HepG2 (cell line): Measurements from ENCODE around the gene GPC6. TPM values are rescaled to one million over a fixed set of nuclear protein-coding genes. Genes with fewer than 3 reads are reported as not detected.

Source experiments
- ATAC-seq: fragments of 200-7000 bp; cut with Tn5 transposase; 3 replicates; pipeline ENCODE4 v1.9.1; 2020; ENCODE audit warnings: mild to moderate bottlenecking, moderate library complexity
- BruUV-seq: library from RNA; stranded (reverse); fragments of 400-500 nt; replicated peaks from 2 replicates; lab custom pipeline; 2021; lab: Mats Ljungman, UMichigan
- CTCF ChIA-PET: fragments of 300-600 bp; formaldehyde crosslinking; extraction: SDS; loops from one replicate; lab custom pipeline; 2021; ENCODE audit warnings: low total read pairs, inconsistent platforms, low intra/inter-chr PET ratio; lab: Yijun Ruan, JAX
- POLR2A ChIA-PET: fragments of 350-600 bp; sonication (Branson Sonifier 250); formaldehyde crosslinking; loops from one replicate; lab custom pipeline; 2020; ENCODE audit warnings: antibody characterized with exemption, inconsistent platforms; lab: Yijun Ruan, JAX
- DNase-seq: peaks from one replicate; pipeline ENCODE4 v3.0.0-alpha.2; 2015; ENCODE audit warnings: low spot score
- FAIRE-seq: peaks from 3 replicates; lab custom pipeline; 2011; peaks lifted over from hg19 to GRCh38; lab: Jason Lieb, UNC
- H2AFZ ChIP-seq: one replicate; pipeline ENCODE4 v1.6.1; 2011; ENCODE audit warnings: low read length, inconsistent platforms
- H3K27ac ChIP-seq: fragments of 300-600 bp; 3 replicates; pipeline ENCODE4 v1.8.0; 2011; ENCODE audit warnings: mixed run types, mild to moderate bottlenecking, mixed read lengths, low read length, inconsistent platforms; ENCODE audit not compliant: insufficient read depth; ENCODE audit errors: extremely low read length
- H3K27me3 ChIP-seq, 2 experiments: fragments of 200-600 bp in 1 of 2; 2 replicates in 1 of 2; 3 replicates in 1 of 2; pipeline versions ENCODE4 v1.6.0 to v1.8.0; 2011; ENCODE audit warnings: low read length in 2 of 2, mild to moderate bottlenecking in 2 of 2, moderate library complexity in 2 of 2, inconsistent platforms in 1 of 2; ENCODE audit not compliant: insufficient read depth in 2 of 2, control insufficient read depth in 1 of 2
- H3K36me3 ChIP-seq, 2 experiments: fragments of 200-600 bp in 1 of 2; replicated peaks in 1 of 2; 2 replicates in 1 of 2; 3 replicates in 1 of 2; pipeline versions ENCODE4 v1.5.1 to v1.8.0; 2011; ENCODE audit warnings: low read length in 2 of 2, inconsistent platforms in 1 of 2; ENCODE audit not compliant: insufficient read depth in 2 of 2, control insufficient read depth in 1 of 2
- H3K4me1 ChIP-seq: 2 replicates; pipeline ENCODE4 v1.5.1; 2012; ENCODE audit warnings: low read length, inconsistent platforms; ENCODE audit not compliant: insufficient read depth
- H3K4me2 ChIP-seq: 2 replicates; pipeline ENCODE4 v1.6.0; 2011; ENCODE audit warnings: low read depth, low read length, inconsistent platforms
- H3K4me3 ChIP-seq, 3 experiments: fragments of 200-600 bp in 1 of 3; sonication (generic), shearing (Covaris generic) in 1 of 3; replicated peaks in 1 of 3; 2 replicates each; pipeline ENCODE4 v1.5.1; 2011 to 2016; ENCODE audit warnings: low read length in 3 of 3, inconsistent platforms in 2 of 3, low read depth in 2 of 3, mild to moderate bottlenecking in 2 of 3, control low read depth in 1 of 3, mixed read lengths in 1 of 3; ENCODE audit not compliant: insufficient read depth in 1 of 3
- H3K79me2 ChIP-seq: one replicate; pipeline ENCODE4 v1.6.1; 2011; ENCODE audit warnings: low read length, inconsistent platforms; ENCODE audit not compliant: insufficient read depth
- H3K9ac ChIP-seq: 2 replicates; pipeline ENCODE4 v1.6.0; 2011; ENCODE audit warnings: mild to moderate bottlenecking, low read depth, low read length, inconsistent platforms; ENCODE audit not compliant: insufficient read depth
- H3K9me3 ChIP-seq: 2 replicates; pipeline ENCODE4 v1.5.1; 2012; ENCODE audit warnings: mild to moderate bottlenecking, low read length
- H4K20me1 ChIP-seq: 2 replicates; pipeline ENCODE4 v1.6.0; 2011; ENCODE audit warnings: inconsistent platforms, mild to moderate bottlenecking, low read length, moderate library complexity; ENCODE audit not compliant: insufficient read depth
- BCL6 ChIP-seq: IDR thresholded peaks from 2 replicates; pipeline ENCODE4 v1.6.1; 2016; ENCODE audit warnings: missing genetic modification reagents, missing compliant biosample characterization
- FOXA3 ChIP-seq: IDR thresholded peaks from 2 replicates; pipeline ENCODE4 v1.6.1; 2016; ENCODE audit warnings: missing genetic modification reagents, missing compliant biosample characterization
- IKZF4 ChIP-seq: sonication (generic); formaldehyde crosslinking; IDR thresholded peaks from 2 replicates; pipeline ENCODE4 v1.5.1; 2020; ENCODE audit warnings: borderline replicate concordance, mild to moderate bottlenecking, low read depth, missing genetic modification reagents; ENCODE audit errors: not compliant biosample characterization
- KDM2A ChIP-seq: sonication (generic); formaldehyde crosslinking; IDR thresholded peaks from 2 replicates; pipeline ENCODE4 v1.4.0; 2020; ENCODE audit warnings: low read depth, missing genetic modification reagents, borderline replicate concordance
- KMT2A ChIP-seq: sonication (generic); formaldehyde crosslinking; IDR thresholded peaks from 2 replicates; pipeline ENCODE4 v1.4.0; 2020; ENCODE audit warnings: missing genetic modification reagents
- MXI1 ChIP-seq: IDR thresholded peaks from 3 replicates; pipeline ENCODE4 v1.6.1; 2012; ENCODE audit warnings: low read depth, low read length, inconsistent platforms, borderline replicate concordance
- SOX5 ChIP-seq: IDR thresholded peaks from 2 replicates; pipeline ENCODE4 v1.6.1; 2016; ENCODE audit warnings: borderline replicate concordance
- SSRP1 ChIP-seq: IDR thresholded peaks from 2 replicates; pipeline ENCODE4 v1.6.1; 2016; ENCODE audit warnings: control low read depth
- TSC22D2 ChIP-seq: sonication (generic); formaldehyde crosslinking; IDR thresholded peaks from 2 replicates; pipeline ENCODE4 v1.5.1; 2020; ENCODE audit warnings: missing genetic modification reagents, mild to moderate bottlenecking, borderline replicate concordance
- YEATS2 ChIP-seq: sonication (generic); formaldehyde crosslinking; IDR thresholded peaks from 2 replicates; pipeline ENCODE4 v1.4.0; 2020; ENCODE audit warnings: missing genetic modification reagents, borderline replicate concordance
- ZNF274 ChIP-seq: sonication (generic); formaldehyde crosslinking; IDR thresholded peaks from 2 replicates; pipeline ENCODE4 v1.5.1; 2020; ENCODE audit warnings: mild to moderate bottlenecking, missing genetic modification reagents
- ZNF552 ChIP-seq: sonication (generic); formaldehyde crosslinking; IDR thresholded peaks from 2 replicates; pipeline ENCODE4 v1.9.0; 2022; ENCODE audit warnings: missing genetic modification reagents, mild to moderate bottlenecking, borderline replicate concordance
- ZNF792 ChIP-seq: IDR thresholded peaks from 2 replicates; pipeline ENCODE4 v1.6.1; 2016
- WGBS: methylation state at CpG from one replicate; pipeline ENCODE4 v1.1.6; 2017; ENCODE audit warnings: low lambda C conversion rate; 5-methylcytosine and 5-hydroxymethylcytosine counted together
- in situ Hi-C: cut with HindIII; loops from 2 replicates; pipeline ENCODE4 v1.10.0; 2017; ENCODE audit warnings: low pct_unique_long_range_greater_than_20kb; ENCODE audit not compliant: extremely low pct_ligation_motif_present
- intact Hi-C: fragments of 100-400 bp; cut with micrococcal nuclease; formaldehyde crosslinking; loops from one replicate; pipeline ENCODE4 v1.10.0; 2022; ENCODE audit not compliant: unreplicated experiment
- polyA plus RNA-seq, 8 experiments: library from polyadenylated mRNA; depleted of rRNA in 3 of 8; stranded (reverse) in 7 of 8; unstranded in 1 of 8; fragments of >200 nt; fragmentation: Illumina TruSeq in 4 of 8; extraction: Trizol in 4 of 8; gene quantifications; 2 replicates each; pipeline versions ENCODE4 v1.2.1 to v1.2.3, GENCODE V29; 2011 to 2016; ENCODE audit warnings: low read depth in 4 of 8, missing spikeins in 1 of 8, mixed read lengths in 1 of 8; ENCODE audit not compliant: insufficient read depth in 1 of 8
- total RNA-seq, 5 experiments: library from RNA; depleted of rRNA; stranded (reverse); fragments of >200 nt; fragmentation: Illumina TruSeq; extraction: Trizol; gene quantifications; 2 replicates each; pipeline ENCODE4 v1.2.3, GENCODE V29; 2016; ENCODE audit warnings: low read depth in 1 of 5
- TF ChIP-seq, protein P1 (sequence below): sonication (generic); formaldehyde crosslinking; IDR thresholded peaks from 2 replicates; pipeline ENCODE4 v1.4.0; 2020; ENCODE audit warnings: mild to moderate bottlenecking, missing genetic modification reagents
- TF ChIP-seq, protein P2 (sequence below): sonication (generic); formaldehyde crosslinking; IDR thresholded peaks from 2 replicates; pipeline ENCODE4 v1.5.1; 2020; ENCODE audit warnings: mild to moderate bottlenecking, missing genetic modification reagents, moderate library complexity

The GPC6 gene
- total and polyA plus RNA-seq, 2 of the 13 experiments (the other 11 are each of a cell fraction or from before 2014, with no cell fraction given), result 24.5 to 33.9 TPM

- Histone ChIP-seq H4K20me1 (no peaks in the 10 kb centered on the region), H3K36me3 (no peaks in the 10 kb centered on the region), H3K79me2 (no peaks in the 10 kb centered on the region), H3K9ac (no peak overlapping the region), H2AFZ (no peak overlapping the region), H3K4me3 (no peak overlapping the region), H3K4me1 (no peaks in the 10 kb centered on the region), H3K27me3 (no peaks in the 10 kb centered on the region), H3K4me2 (no peak overlapping the region), H3K27ac (no peak overlapping the region), H3K9me3 (no peaks in the 10 kb centered on the region)
- no TSS peak for BruUV-seq
- DNase-seq, result no peak
- ATAC-seq, result no peak
- no peak for FAIRE-seq
- intact Hi-C loops, result no loop called here
- 94% methylated on average over 4 of the region's 4 CpGs for WGBS
- ChIA-PET POLR2A (no interaction called here), CTCF (no interaction called here)
- no peak for TF ChIP-seq BCL6 (CRISPR knock-in tag)
- TF ChIP-seq, protein P1, sequence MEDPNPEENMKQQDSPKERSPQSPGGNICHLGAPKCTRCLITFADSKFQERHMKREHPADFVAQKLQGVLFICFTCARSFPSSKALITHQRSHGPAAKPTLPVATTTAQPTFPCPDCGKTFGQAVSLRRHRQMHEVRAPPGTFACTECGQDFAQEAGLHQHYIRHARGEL (CRISPR knock-in tag), result no peak
- no peak for TF ChIP-seq ZNF792 (CRISPR knock-in tag)
- no peak for TF ChIP-seq IKZF4 (CRISPR knock-in tag)
- TF ChIP-seq KDM2A (CRISPR knock-in tag), result no peak
- no peak for TF ChIP-seq SOX5
- in situ Hi-C loops, result no loop called here
These were observed 72.1 kb downstream of the GPC6 start for GRCh38 chr13:93298713-93299112.

GRCh38 chr13:93304134-93304533, 77.5 kb downstream of the GPC6 start:
- ChIA-PET POLR2A (no interaction called here), CTCF (no interaction called here)
- H3K9ac ChIP-seq, result no peak overlapping the region
- H3K9me3 ChIP-seq, result no peaks in the 10 kb centered on the region
- DNase-seq, result no peak
- 100% methylated on average over 2 of the region's 5 CpGs for WGBS
- H3K27me3 ChIP-seq, result no peaks in the 10 kb centered on the region
- no peaks in the 10 kb centered on the region for H4K20me1 ChIP-seq
- no peaks in the 10 kb centered on the region for H3K79me2 ChIP-seq
- no peak overlapping the region for H3K4me3 ChIP-seq
- no peak overlapping the region for H3K4me2 ChIP-seq
- no peak overlapping the region for H2AFZ ChIP-seq
- H3K4me1 ChIP-seq, result no peaks in the 10 kb centered on the region
- FAIRE-seq, result no peak
- intact Hi-C loops, result no loop called here
- no peak for ATAC-seq
- BruUV-seq, result no TSS peak
- H3K27ac ChIP-seq, result no peak overlapping the region
- H3K36me3 ChIP-seq, result no peaks in the 10 kb centered on the region
- in situ Hi-C loops, result no loop called here
- TF ChIP-seq, protein P2, sequence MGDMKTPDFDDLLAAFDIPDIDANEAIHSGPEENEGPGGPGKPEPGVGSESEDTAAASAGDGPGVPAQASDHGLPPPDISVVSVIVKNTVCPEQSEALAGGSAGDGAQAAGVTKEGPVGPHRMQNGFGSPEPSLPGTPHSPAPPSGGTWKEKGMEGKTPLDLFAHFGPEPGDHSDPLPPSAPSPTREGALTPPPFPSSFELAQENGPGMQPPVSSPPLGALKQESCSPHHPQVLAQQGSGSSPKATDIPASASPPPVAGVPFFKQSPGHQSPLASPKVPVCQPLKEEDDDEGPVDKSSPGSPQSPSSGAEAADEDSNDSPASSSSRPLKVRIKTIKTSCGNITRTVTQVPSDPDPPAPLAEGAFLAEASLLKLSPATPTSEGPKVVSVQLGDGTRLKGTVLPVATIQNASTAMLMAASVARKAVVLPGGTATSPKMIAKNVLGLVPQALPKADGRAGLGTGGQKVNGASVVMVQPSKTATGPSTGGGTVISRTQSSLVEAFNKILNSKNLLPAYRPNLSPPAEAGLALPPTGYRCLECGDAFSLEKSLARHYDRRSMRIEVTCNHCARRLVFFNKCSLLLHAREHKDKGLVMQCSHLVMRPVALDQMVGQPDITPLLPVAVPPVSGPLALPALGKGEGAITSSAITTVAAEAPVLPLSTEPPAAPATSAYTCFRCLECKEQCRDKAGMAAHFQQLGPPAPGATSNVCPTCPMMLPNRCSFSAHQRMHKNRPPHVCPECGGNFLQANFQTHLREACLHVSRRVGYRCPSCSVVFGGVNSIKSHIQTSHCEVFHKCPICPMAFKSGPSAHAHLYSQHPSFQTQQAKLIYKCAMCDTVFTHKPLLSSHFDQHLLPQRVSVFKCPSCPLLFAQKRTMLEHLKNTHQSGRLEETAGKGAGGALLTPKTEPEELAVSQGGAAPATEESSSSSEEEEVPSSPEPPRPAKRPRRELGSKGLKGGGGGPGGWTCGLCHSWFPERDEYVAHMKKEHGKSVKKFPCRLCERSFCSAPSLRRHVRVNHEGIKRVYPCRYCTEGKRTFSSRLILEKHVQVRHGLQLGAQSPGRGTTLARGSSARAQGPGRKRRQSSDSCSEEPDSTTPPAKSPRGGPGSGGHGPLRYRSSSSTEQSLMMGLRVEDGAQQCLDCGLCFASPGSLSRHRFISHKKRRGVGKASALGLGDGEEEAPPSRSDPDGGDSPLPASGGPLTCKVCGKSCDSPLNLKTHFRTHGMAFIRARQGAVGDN (CRISPR knock-in tag), result no peak
- no peak for TF ChIP-seq YEATS2 (CRISPR knock-in tag)
- no peak for TF ChIP-seq ZNF274 (CRISPR knock-in tag)
- TF ChIP-seq ZNF552 (CRISPR knock-in tag), result no peak
- TF ChIP-seq SSRP1 (CRISPR knock-in tag), result no peak
- TF ChIP-seq KMT2A (CRISPR knock-in tag), result no peak
- TF ChIP-seq FOXA3 (CRISPR knock-in tag), result no peak
- TF ChIP-seq TSC22D2 (CRISPR knock-in tag), result no peak
- no peak for TF ChIP-seq MXI1
